ENCODE data around the gene M1AP.

The M1AP gene, protein sequence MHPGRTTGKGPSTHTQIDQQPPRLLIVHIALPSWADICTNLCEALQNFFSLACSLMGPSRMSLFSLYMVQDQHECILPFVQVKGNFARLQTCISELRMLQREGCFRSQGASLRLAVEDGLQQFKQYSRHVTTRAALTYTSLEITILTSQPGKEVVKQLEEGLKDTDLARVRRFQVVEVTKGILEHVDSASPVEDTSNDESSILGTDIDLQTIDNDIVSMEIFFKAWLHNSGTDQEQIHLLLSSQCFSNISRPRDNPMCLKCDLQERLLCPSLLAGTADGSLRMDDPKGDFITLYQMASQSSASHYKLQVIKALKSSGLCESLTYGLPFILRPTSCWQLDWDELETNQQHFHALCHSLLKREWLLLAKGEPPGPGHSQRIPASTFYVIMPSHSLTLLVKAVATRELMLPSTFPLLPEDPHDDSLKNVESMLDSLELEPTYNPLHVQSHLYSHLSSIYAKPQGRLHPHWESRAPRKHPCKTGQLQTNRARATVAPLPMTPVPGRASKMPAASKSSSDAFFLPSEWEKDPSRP

DNA sequence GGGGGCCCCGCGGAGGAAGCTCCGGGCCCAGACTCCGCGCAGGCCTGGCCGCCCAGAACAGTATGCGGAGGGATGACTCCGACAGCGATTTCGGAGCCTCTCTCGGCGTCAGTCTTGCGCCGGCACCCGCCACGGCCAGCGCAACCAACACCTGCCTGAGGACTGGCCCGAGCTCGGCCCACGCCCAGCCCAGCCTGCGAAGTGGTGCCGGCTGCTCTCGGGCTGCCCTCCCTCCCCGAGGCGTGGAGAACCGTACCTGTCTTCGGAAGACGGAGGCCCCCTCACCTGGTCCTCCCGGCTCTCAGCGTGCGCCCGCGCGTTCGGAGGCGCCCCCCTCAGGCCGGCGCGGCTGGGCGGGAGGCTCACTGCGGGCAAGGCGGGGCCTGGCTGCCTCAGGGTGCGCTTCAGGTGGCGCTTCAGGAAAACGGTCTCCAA lies at the start of gene M1AP:
TSS of gene M1AP (minus strand) at position 322 of the 435 bp plus-strand sequence. CDS start 8,055 bp downstream, outside the sequence.
- Mint-ChIP-seq H3K36me3 (no peaks in the 10 kb centered on the region), H3K27me3 (peaks cover 36% of the 10 kb centered on the region), H3K4me3 (no peak within 1 kb of the TSS), H3K4me1 (peaks cover 8% of the 10 kb centered on the region), H3K9me3 (no peaks in the 10 kb centered on the region), H3K27ac (no peak within 1 kb of the TSS)
- no peak for DNase-seq
- CTCF ChIA-PET = no interaction called here

DNA sequence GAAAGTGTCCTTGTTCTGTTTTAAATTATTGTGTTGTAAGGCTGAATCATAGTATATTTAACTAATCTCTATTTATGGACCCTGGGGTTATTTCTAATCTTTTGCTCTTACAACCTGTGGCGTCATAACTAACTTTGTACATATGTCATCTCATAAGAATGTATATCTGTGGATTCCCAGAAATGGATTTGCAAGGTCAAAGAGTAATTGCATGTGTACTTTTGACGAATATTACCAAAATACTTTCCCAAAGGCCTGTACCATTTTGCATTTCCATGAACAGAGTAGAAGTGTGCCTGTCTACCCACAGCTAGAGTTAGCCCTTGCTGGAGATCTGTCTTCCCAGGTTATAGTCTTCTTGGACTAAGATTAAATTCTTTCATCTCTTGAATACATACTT lies 48.7 kb upstream of the M1AP start:
- Mint-ChIP-seq H3K27ac (no peak overlapping the region), H3K9me3 (no peaks in the 10 kb centered on the region), H3K4me3 (no peak overlapping the region), H3K27me3 (peaks cover 35% of the 10 kb centered on the region), H3K4me1 (no peaks in the 10 kb centered on the region), H3K36me3 (no peaks in the 10 kb centered on the region)
- DNase-seq = no peak
- CTCF ChIA-PET = no interaction called here

DNA sequence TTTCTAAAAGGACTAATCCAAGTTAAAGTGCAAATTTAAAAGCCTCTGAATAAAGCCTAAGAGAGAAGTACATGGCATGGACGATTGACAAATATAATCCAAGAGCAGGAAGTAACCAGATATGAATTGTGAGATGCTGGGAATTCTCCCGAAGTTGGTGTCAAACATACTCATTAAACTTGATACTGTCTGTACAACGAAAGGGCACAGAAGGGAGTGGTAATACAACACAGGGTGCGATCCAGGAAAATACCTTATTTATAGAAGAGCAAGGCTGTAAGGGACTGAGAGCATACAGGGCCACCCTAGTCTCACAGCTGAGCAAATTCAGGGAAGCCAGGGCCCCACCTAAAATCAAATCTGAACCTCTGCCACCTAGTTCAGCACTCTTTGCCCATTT lies 47.5 kb upstream of the M1AP start:
- no peaks in the 10 kb centered on the region for H3K36me3 Mint-ChIP-seq
- H3K9me3 Mint-ChIP-seq = no peaks in the 10 kb centered on the region
- DNase-seq = no peak
- H3K27ac Mint-ChIP-seq = no peak overlapping the region
- H3K27me3 Mint-ChIP-seq = peaks cover 24% of the 10 kb centered on the region
- H3K4me1 Mint-ChIP-seq = no peaks in the 10 kb centered on the region
- H3K4me3 Mint-ChIP-seq = no peak overlapping the region
- CTCF ChIA-PET = no interaction called here

DNA sequence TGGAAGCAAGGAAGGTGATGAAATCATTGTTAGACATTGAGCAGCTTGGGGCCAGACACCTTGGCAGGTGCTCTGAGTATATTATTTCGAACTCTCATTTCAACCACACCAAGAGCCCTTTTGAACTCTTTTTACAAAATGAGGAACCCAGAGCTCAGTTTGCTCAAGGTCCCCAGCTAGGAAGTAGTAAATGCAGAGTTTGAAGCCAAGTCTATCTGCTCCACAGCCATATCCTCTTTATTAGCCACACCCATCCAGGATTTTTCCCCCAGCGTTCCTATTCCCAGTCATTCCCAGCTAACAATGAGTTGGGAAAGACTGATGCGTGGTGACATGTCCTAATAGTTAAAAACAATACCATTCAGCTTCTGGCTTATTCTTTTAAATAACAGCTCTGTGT lies 46.2 kb upstream of the M1AP start:
- Mint-ChIP-seq H3K36me3 (no peaks in the 10 kb centered on the region), H3K4me3 (no peak overlapping the region), H3K27ac (no peak overlapping the region), H3K27me3 (peaks cover 17% of the 10 kb centered on the region), H3K9me3 (no peaks in the 10 kb centered on the region), H3K4me1 (no peaks in the 10 kb centered on the region)
- DNase-seq = no peak
- CTCF ChIA-PET = interaction anchor here (1.1 to 1.4 kb wide), 2 partner anchors 21 to 183 kb away, joined by 3 to 7 read pairs; no protein-coding TSS in a partner anchor

DNA sequence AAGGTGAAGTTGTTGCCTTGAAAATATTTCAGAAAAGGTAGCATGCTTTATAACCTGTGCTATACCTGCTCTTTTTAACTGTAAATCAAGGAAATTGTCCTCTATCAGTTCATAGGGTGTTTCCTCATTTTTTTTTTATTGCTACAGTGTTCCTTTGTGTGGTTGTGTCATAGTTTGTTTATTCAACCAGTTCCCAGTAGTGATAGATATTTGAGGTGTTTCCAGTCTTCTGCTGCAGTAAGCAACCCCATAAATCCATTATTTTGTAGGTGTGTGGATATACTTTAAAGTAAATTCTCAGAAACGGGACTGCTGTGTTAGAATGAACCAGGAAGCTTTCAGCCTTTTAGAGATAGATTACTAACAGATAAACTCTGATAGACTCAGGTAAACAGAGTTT lies 45.5 kb upstream of the M1AP start:
- no peak overlapping the region for H3K4me3 Mint-ChIP-seq
- peaks cover 17% of the 10 kb centered on the region for H3K27me3 Mint-ChIP-seq
- DNase-seq = no peak
- no peaks in the 10 kb centered on the region for H3K9me3 Mint-ChIP-seq
- CTCF ChIA-PET = interaction anchor here (1.1 kb wide), 1 partner anchor 183 kb away, joined by 3 read pairs; no protein-coding TSS in a partner anchor
- no peaks in the 10 kb centered on the region for H3K36me3 Mint-ChIP-seq
- no peak overlapping the region for H3K27ac Mint-ChIP-seq
- H3K4me1 Mint-ChIP-seq = no peaks in the 10 kb centered on the region

DNA sequence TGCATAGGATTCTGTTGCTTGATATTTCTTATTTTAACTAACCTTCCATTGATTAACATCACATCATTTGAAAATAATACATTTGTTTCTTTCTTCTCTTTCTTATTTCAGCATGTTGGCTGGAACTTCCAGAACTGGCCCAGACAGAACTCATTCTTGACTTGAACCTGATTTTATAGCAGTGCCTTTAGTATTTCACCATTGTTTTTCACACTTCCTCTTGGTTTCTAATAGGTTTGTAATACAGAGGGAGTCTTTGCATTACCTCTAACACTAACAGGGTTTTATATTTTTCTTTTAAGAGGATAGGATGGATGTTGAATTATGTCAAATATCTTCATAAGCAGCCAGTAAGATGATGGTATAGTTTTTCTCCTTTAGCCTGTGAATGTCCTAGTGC lies 45.1 kb upstream of the M1AP start:
- peaks cover 17% of the 10 kb centered on the region for H3K27me3 Mint-ChIP-seq
- H3K4me1 Mint-ChIP-seq = no peaks in the 10 kb centered on the region
- no peak overlapping the region for H3K27ac Mint-ChIP-seq
- CTCF ChIA-PET = no interaction called here
- no peaks in the 10 kb centered on the region for H3K36me3 Mint-ChIP-seq
- H3K4me3 Mint-ChIP-seq = no peak overlapping the region
- no peaks in the 10 kb centered on the region for H3K9me3 Mint-ChIP-seq
- DNase-seq = no peak

DNA sequence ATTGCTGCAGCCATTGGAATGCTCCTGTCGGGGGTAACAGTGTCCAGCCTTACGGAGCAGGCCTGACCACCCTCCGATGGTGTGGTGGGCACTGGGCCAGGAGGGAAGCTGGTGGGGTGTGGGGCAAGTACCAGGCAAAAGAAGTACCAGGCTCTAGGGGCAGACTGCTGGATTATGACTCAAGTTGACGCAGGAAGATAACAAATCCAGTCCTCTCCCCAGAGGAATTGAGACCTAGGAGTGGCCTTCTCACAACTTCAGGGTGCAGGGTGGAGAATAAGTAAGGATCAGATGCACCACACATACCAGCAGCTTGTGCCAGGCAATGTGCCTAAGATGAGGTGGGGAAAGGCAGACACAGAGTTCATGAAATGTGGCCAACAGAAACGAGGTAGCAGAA lies 43.8 kb upstream of the M1AP start:
- H3K9me3 Mint-ChIP-seq = no peaks in the 10 kb centered on the region
- no peak overlapping the region for H3K4me3 Mint-ChIP-seq
- H3K27me3 Mint-ChIP-seq = peaks cover 12% of the 10 kb centered on the region
- no peaks in the 10 kb centered on the region for H3K36me3 Mint-ChIP-seq
- H3K27ac Mint-ChIP-seq = no peak overlapping the region
- DNase-seq = no peak
- CTCF ChIA-PET = interaction anchor here (1.3 to 2.4 kb wide), 6 partner anchors 10 to 186 kb away, joined by 3 to 13 read pairs (median 6); no protein-coding TSS in a partner anchor
- no peaks in the 10 kb centered on the region for H3K4me1 Mint-ChIP-seq

DNA sequence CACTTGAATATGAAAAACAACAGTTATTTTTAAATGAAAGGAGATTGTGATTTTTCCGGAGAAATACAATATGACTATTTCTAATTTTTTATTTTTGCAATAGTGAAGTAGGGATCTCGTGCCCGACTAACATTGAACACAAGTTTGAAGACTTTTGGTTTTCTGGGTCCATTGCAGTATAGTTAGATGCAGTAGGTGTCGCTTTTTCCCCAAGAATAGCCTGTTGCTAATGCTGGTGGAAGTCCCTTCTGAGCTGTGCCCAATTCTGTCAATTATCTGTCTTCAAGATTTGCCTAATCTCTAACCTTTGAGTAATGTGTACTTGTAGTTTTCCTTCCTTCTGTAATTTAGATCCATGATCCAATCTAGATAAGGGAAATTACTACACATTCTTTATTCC lies 42.4 kb upstream of the M1AP start:
- peak; percentile 44 for DNase-seq
- Mint-ChIP-seq H3K36me3 (no peaks in the 10 kb centered on the region), H3K4me3 (no peak overlapping the region), H3K4me1 (no peaks in the 10 kb centered on the region), H3K27ac (no peak overlapping the region), H3K9me3 (no peaks in the 10 kb centered on the region), H3K27me3 (peaks cover 12% of the 10 kb centered on the region)
- CTCF ChIA-PET = interaction anchor here (0.5 to 2.4 kb wide), 11 partner anchors 11 to 937 kb away, joined by 3 to 13 read pairs (median 3); no protein-coding TSS in a partner anchor

DNA sequence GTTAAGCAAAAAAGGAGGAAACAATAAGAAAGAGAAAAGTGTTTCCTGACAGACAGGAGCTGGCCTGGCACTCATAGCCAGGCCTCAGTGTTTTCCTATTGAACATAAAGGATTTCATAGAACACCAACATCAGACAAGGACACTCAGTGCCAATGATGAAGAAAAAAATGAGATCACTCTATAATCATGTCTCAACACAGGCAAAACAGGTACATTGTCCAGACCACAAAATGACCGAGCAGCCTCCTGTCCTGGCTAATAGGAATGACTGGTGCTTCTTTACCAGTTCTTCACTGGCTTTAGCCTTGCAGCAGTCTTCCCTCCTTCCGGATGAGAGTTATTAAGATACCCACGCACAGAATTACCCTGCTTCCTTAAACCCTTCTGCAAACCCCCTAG lies 41.5 kb upstream of the M1AP start:
- Mint-ChIP-seq H3K9me3 (no peaks in the 10 kb centered on the region), H3K27me3 (peaks cover 12% of the 10 kb centered on the region), H3K4me1 (no peaks in the 10 kb centered on the region), H3K27ac (no peak overlapping the region), H3K36me3 (no peaks in the 10 kb centered on the region), H3K4me3 (no peak overlapping the region)
- CTCF ChIA-PET = no interaction called here
- DNase-seq = no peak

DNA sequence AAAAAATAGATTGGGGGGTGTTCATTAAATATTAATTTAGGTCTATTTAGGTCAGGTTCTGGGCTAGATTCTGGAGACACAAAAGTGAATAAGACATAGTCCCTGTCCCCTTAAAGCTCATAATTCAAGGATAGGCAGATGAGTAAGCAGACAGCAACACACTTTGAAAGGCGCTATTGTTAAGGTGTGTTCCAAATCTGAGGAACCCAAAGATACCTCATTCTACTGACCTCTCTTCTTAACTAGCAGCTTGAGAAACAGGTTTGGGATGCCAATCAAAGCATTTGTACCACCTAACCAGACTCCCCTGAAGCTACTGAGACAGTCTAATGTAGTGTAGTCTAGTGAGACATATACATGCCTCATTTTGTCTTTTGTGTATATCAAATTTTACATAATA lies 40.8 kb upstream of the M1AP start:
- Mint-ChIP-seq H3K27ac (no peak overlapping the region), H3K4me1 (no peaks in the 10 kb centered on the region), H3K4me3 (no peak overlapping the region), H3K27me3 (peaks cover 12% of the 10 kb centered on the region), H3K9me3 (no peaks in the 10 kb centered on the region), H3K36me3 (no peaks in the 10 kb centered on the region)
- CTCF ChIA-PET = interaction anchor here (1.1 kb wide), 1 partner anchor 23 kb away, joined by 3 read pairs; no protein-coding TSS in a partner anchor
- DNase-seq = no peak

DNA sequence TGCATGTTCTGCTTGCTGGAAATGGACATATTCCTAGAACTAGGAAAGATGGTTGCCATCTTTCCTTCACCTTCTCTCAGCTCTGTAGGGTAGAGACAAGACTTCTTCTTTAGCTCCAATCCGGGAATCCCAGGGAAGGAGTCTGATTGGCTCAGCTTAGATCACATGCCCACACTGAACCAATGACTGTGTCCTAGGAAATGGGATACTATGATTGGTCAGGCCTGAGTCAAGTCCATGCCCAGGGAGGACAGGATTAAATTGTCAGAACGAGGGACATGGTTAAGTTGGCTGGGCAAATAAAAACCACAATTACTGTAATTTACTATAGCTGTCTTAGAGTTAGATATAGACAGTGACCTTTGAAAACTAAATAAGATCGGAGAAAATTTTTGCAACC lies 37.3 kb upstream of the M1AP start:
- no peaks in the 10 kb centered on the region for H3K36me3 Mint-ChIP-seq

DNA sequence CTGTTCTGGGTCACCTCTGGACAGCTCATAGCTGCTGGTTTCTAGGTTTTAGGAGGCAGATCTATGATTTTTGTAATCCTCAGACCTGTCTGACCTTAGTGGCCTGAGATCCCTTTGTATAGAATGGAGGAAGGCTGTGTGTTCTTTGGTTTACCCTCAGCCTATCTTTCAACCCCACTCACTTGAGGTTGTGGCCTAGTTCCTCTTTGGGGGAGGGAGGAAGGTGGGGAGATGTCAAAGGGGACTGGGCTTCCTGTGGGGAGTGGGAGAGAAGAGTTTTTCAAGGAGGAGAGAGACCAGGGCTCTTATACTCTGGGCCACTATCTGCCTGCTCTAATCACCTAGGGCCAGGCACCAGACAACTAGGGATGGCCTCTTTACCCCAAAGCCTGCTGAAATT lies 34.4 kb upstream of the M1AP start:
- no peaks in the 10 kb centered on the region for H3K9me3 Mint-ChIP-seq
- peaks cover under 1% of the 10 kb centered on the region for H3K27me3 Mint-ChIP-seq
- no peaks in the 10 kb centered on the region for H3K4me1 Mint-ChIP-seq
- H3K4me3 Mint-ChIP-seq = no peak overlapping the region
- DNase-seq = no peak
- CTCF ChIA-PET = no interaction called here
- H3K36me3 Mint-ChIP-seq = no peaks in the 10 kb centered on the region
- H3K27ac Mint-ChIP-seq = no peak overlapping the region

More for the DNA sequence above, 37.3 kb upstream of the M1AP start:
- Mint-ChIP-seq H3K4me1 (no peaks in the 10 kb centered on the region), H3K27ac (no peak overlapping the region), H3K27me3 (peaks cover 8% of the 10 kb centered on the region), H3K9me3 (no peaks in the 10 kb centered on the region), H3K4me3 (no peak overlapping the region)
- CTCF ChIA-PET = no interaction called here
- DNase-seq = no peak

DNA sequence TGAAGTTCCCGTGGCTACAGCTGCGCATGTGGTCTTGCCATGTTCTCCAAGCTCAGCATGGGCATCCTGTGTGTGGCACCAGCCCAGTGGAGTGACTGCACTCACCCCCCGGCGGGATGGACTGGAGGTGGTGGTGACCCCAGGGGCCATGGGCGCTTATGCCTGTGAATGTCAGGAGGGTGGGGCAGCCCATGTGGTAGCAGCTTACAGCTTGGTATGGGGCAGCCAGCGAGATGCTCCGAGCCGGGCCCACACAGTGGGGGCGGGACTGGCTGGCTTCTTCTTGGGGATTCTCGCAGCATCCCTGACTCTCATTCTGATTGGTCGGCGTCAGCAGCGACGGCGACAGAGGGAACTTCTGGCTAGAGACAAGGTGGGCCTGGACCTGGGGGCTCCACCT lies 31.5 kb upstream of the M1AP start:
- H3K4me3 Mint-ChIP-seq = no peak overlapping the region
- CTCF ChIA-PET = no interaction called here
- no peaks in the 10 kb centered on the region for H3K9me3 Mint-ChIP-seq
- H3K4me1 Mint-ChIP-seq = no peaks in the 10 kb centered on the region
- DNase-seq = no peak
- H3K27ac Mint-ChIP-seq = no peak overlapping the region
- no peaks in the 10 kb centered on the region for H3K27me3 Mint-ChIP-seq
- H3K36me3 Mint-ChIP-seq = peaks cover 10% of the 10 kb centered on the region

DNA sequence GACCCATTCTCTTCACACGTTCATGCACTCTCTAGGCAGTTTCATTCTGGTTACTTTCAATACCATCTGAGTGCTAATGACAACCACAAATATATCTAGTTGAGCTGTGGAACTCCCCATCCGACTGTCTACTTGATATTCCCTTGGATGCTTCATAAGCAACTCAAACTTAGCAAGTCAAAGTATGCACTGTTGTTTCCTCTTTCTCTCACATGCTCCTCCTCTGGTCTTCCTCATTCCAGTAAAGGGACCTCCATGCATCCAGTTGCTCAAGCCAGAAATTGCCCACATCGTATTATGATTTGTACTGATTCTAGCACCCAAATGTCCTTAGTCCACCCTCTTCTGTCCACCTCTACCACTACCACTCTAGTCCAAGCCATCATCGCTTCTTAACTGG lies 28.2 kb upstream of the M1AP start:
- no peak overlapping the region for H3K4me3 Mint-ChIP-seq
- no peaks in the 10 kb centered on the region for H3K27me3 Mint-ChIP-seq
- CTCF ChIA-PET = no interaction called here
- DNase-seq = no peak
- H3K27ac Mint-ChIP-seq = no peak overlapping the region
- H3K9me3 Mint-ChIP-seq = no peaks in the 10 kb centered on the region
- no peaks in the 10 kb centered on the region for H3K4me1 Mint-ChIP-seq
- peaks cover 10% of the 10 kb centered on the region for H3K36me3 Mint-ChIP-seq

DNA sequence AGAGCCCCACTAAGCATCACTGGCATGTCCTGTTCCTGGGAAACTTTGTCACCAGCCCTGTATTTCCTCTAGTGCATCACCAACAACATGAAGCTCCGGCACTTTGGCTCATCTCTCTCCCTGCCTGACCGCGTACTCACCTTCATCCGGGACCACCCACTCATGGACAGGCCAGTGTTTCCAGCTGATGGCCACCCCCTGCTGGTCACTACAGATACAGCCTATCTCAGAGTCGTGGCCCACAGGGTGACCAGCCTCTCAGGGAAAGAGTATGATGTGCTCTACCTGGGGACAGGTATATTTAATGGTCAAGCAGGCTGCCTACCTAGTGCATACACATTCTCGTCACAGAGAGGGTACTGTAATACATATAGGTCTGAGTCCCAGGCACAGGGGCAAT lies 27.0 kb upstream of the M1AP start:
- no peaks in the 10 kb centered on the region for H3K9me3 Mint-ChIP-seq
- no peak overlapping the region for H3K27ac Mint-ChIP-seq
- DNase-seq = no peak
- CTCF ChIA-PET = no interaction called here
- peaks cover 10% of the 10 kb centered on the region for H3K36me3 Mint-ChIP-seq
- H3K4me1 Mint-ChIP-seq = no peaks in the 10 kb centered on the region
- no peaks in the 10 kb centered on the region for H3K27me3 Mint-ChIP-seq
- H3K4me3 Mint-ChIP-seq = no peak overlapping the region
